Measurements from ENCODE around the gene TOPAZ1.

DNA sequence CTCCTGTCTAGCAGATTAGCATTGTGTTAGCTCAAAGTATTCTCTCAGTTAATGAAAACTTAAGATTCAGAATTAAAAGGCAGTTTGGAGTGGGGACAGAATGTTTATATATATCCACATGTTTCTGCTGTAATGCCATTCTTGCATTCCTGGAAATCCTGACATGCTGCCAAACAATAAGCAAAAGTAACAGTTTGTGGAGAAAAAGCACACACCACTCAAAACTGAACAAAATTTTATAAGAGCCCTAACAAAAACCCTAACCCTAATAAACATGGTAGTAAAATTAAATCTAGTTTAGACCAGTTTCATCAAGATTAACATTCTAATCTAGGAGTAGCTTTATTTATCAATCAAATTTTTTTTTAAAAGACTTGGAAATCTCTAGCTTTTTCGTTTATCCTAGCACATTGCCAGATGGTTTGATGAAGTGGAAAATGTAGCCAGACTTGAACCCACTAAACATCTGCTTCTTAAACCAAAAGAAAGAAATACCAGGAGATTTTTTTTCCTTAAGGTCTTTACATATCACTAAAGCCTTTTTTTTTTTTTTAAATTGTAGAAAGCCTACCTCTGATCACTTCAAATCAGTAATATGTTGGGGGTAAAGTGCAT, 100.6 kb downstream of the TOPAZ1 start:
- TF ChIP-seq POLR2A (conservative IDR thresholded peaks at IDR 0.05) (no peak), FOXJ2 (tag; IDR thresholded peaks at IDR 0.05) (no peak), TCF7L2 (IDR thresholded peaks at IDR 0.05; ENCODE audit: low read depth, low read length) (no peak), SIRT6 (IDR thresholded peaks at IDR 0.05; ENCODE audit: low read depth, low read length) (no peak)

All from K562 (cell line).